HepG2 (cell line): ENCODE results near the gene RABGEF1. TPM values are rescaled to one million over a fixed set of nuclear protein-coding genes. Genes with fewer than 3 reads are reported as not detected.

Experiments used
- ATAC-seq: fragments of 200-7000 bp; cut with Tn5 transposase; 3 replicates; pipeline ENCODE4 v1.9.1; 2020; ENCODE audit warnings: mild to moderate bottlenecking, moderate library complexity
- BruUV-seq: library from RNA; stranded (reverse); fragments of 400-500 nt; replicated peaks from 2 replicates; lab custom pipeline; 2021; lab: Mats Ljungman, UMichigan
- CTCF ChIA-PET: fragments of 300-600 bp; formaldehyde crosslinking; extraction: SDS; loops from one replicate; lab custom pipeline; 2021; ENCODE audit warnings: low total read pairs, inconsistent platforms, low intra/inter-chr PET ratio; lab: Yijun Ruan, JAX
- POLR2A ChIA-PET: fragments of 350-600 bp; sonication (Branson Sonifier 250); formaldehyde crosslinking; loops from one replicate; lab custom pipeline; 2020; ENCODE audit warnings: antibody characterized with exemption, inconsistent platforms; lab: Yijun Ruan, JAX
- DNase-seq: peaks from one replicate; pipeline ENCODE4 v3.0.0-alpha.2; 2015; ENCODE audit warnings: low spot score
- FAIRE-seq: peaks from 3 replicates; lab custom pipeline; 2011; peaks lifted over from hg19 to GRCh38; lab: Jason Lieb, UNC
- H2AFZ ChIP-seq: one replicate; pipeline ENCODE4 v1.6.1; 2011; ENCODE audit warnings: low read length, inconsistent platforms
- H3K27ac ChIP-seq: fragments of 300-600 bp; 3 replicates; pipeline ENCODE4 v1.8.0; 2011; ENCODE audit warnings: mixed run types, mild to moderate bottlenecking, mixed read lengths, low read length, inconsistent platforms; ENCODE audit not compliant: insufficient read depth; ENCODE audit errors: extremely low read length
- H3K27me3 ChIP-seq, 2 experiments: fragments of 200-600 bp in 1 of 2; 2 replicates in 1 of 2; 3 replicates in 1 of 2; pipeline versions ENCODE4 v1.6.0 to v1.8.0; 2011; ENCODE audit warnings: low read length in 2 of 2, mild to moderate bottlenecking in 2 of 2, moderate library complexity in 2 of 2, inconsistent platforms in 1 of 2; ENCODE audit not compliant: insufficient read depth in 2 of 2, control insufficient read depth in 1 of 2
- H3K36me3 ChIP-seq, 2 experiments: fragments of 200-600 bp in 1 of 2; replicated peaks in 1 of 2; 2 replicates in 1 of 2; 3 replicates in 1 of 2; pipeline versions ENCODE4 v1.5.1 to v1.8.0; 2011; ENCODE audit warnings: low read length in 2 of 2, inconsistent platforms in 1 of 2; ENCODE audit not compliant: insufficient read depth in 2 of 2, control insufficient read depth in 1 of 2
- H3K4me1 ChIP-seq: 2 replicates; pipeline ENCODE4 v1.5.1; 2012; ENCODE audit warnings: low read length, inconsistent platforms; ENCODE audit not compliant: insufficient read depth
- H3K4me2 ChIP-seq: 2 replicates; pipeline ENCODE4 v1.6.0; 2011; ENCODE audit warnings: low read depth, low read length, inconsistent platforms
- H3K4me3 ChIP-seq, 3 experiments: fragments of 200-600 bp in 1 of 3; sonication (generic), shearing (Covaris generic) in 1 of 3; replicated peaks in 1 of 3; 2 replicates each; pipeline ENCODE4 v1.5.1; 2011 to 2016; ENCODE audit warnings: low read length in 3 of 3, inconsistent platforms in 2 of 3, low read depth in 2 of 3, mild to moderate bottlenecking in 2 of 3, control low read depth in 1 of 3, mixed read lengths in 1 of 3; ENCODE audit not compliant: insufficient read depth in 1 of 3
- H3K79me2 ChIP-seq: one replicate; pipeline ENCODE4 v1.6.1; 2011; ENCODE audit warnings: low read length, inconsistent platforms; ENCODE audit not compliant: insufficient read depth
- H3K9ac ChIP-seq: 2 replicates; pipeline ENCODE4 v1.6.0; 2011; ENCODE audit warnings: mild to moderate bottlenecking, low read depth, low read length, inconsistent platforms; ENCODE audit not compliant: insufficient read depth
- H3K9me3 ChIP-seq: 2 replicates; pipeline ENCODE4 v1.5.1; 2012; ENCODE audit warnings: mild to moderate bottlenecking, low read length
- H4K20me1 ChIP-seq: 2 replicates; pipeline ENCODE4 v1.6.0; 2011; ENCODE audit warnings: inconsistent platforms, mild to moderate bottlenecking, low read length, moderate library complexity; ENCODE audit not compliant: insufficient read depth
- ZBTB44 ChIP-seq: sonication (generic); formaldehyde crosslinking; IDR thresholded peaks from 2 replicates; pipeline ENCODE4 v1.4.0; 2020; ENCODE audit warnings: missing genetic modification reagents
- ZKSCAN5 ChIP-seq: sonication (generic); formaldehyde crosslinking; IDR thresholded peaks from 2 replicates; pipeline ENCODE4 v1.5.1; 2020; ENCODE audit warnings: mild to moderate bottlenecking, missing genetic modification reagents
- ZNF616 ChIP-seq: sonication (generic); formaldehyde crosslinking; IDR thresholded peaks from 2 replicates; pipeline ENCODE4 v1.5.0; 2020; ENCODE audit warnings: low read depth, mild to moderate bottlenecking, missing genetic modification reagents
- WGBS: methylation state at CpG from one replicate; pipeline ENCODE4 v1.1.6; 2017; ENCODE audit warnings: low lambda C conversion rate; 5-methylcytosine and 5-hydroxymethylcytosine counted together
- in situ Hi-C: cut with HindIII; loops from 2 replicates; pipeline ENCODE4 v1.10.0; 2017; ENCODE audit warnings: low pct_unique_long_range_greater_than_20kb; ENCODE audit not compliant: extremely low pct_ligation_motif_present
- intact Hi-C: fragments of 100-400 bp; cut with micrococcal nuclease; formaldehyde crosslinking; loops from one replicate; pipeline ENCODE4 v1.10.0; 2022; ENCODE audit not compliant: unreplicated experiment
- polyA plus RNA-seq, 8 experiments: library from polyadenylated mRNA; depleted of rRNA in 3 of 8; stranded (reverse) in 7 of 8; unstranded in 1 of 8; fragments of >200 nt; fragmentation: Illumina TruSeq in 4 of 8; extraction: Trizol in 4 of 8; gene quantifications; 2 replicates each; pipeline versions ENCODE4 v1.2.1 to v1.2.3, GENCODE V29; 2011 to 2016; ENCODE audit warnings: low read depth in 4 of 8, missing spikeins in 1 of 8, mixed read lengths in 1 of 8; ENCODE audit not compliant: insufficient read depth in 1 of 8
- total RNA-seq, 5 experiments: library from RNA; depleted of rRNA; stranded (reverse); fragments of >200 nt; fragmentation: Illumina TruSeq; extraction: Trizol; gene quantifications; 2 replicates each; pipeline ENCODE4 v1.2.3, GENCODE V29; 2016; ENCODE audit warnings: low read depth in 1 of 5
- TF ChIP-seq, protein P1 (sequence below): conservative IDR thresholded peaks from 2 replicates; pipeline ENCODE4 v1.6.1; 2018; ENCODE audit warnings: missing genetic modification reagents

RABGEF1 gene
- total and polyA plus RNA-seq, 2 of the 13 experiments (the other 11 are each of a cell fraction or from before 2014, with no cell fraction given) = 22.7 to 35.3 TPM

DNA sequence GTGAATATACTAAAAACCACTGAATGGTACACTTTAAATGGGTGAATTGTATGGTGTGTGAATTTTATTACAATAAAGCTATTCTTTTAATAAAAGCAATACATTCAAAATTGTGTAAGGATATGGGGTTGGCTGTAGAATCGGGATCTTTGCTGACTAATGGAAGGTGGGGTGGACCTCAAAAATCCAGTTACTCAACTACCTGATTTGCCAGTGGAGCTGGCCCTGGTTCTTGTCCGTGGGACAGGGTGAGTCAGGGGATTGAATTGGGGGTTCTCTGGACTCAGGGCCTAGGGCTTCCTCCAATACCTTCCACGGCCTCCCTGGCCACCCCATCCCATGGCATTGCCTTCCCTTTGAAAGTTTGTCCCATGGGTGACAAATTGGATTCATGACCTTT is 13.5 kb upstream of the RABGEF1 start (continued):
- no peak for TF ChIP-seq ZBTB44
- TF ChIP-seq, protein P1, sequence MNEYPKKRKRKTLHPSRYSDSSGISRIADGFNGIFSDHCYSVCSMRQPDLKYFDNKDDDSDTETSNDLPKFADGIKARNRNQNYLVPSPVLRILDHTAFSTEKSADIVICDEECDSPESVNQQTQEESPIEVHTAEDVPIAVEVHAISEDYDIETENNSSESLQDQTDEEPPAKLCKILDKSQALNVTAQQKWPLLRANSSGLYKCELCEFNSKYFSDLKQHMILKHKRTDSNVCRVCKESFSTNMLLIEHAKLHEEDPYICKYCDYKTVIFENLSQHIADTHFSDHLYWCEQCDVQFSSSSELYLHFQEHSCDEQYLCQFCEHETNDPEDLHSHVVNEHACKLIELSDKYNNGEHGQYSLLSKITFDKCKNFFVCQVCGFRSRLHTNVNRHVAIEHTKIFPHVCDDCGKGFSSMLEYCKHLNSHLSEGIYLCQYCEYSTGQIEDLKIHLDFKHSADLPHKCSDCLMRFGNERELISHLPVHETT = no peak

DNA sequence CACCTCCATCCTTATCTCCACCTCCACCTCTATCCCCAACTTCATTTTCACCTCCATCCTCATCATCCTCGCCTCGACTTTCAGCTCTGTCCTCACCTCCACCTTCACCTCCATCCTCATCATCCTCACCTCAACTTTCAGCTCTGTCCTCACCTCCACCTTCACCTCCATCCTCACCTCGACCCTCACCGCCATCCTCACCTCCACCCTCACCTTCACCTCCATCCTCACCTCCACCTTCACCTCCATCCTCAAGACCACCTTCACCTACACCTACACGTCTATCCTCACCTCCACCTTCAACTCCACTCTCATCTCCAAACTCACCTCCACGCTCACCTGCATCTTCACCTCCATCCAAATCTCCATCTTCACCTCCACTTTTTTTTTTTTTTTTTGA is 12.0 kb upstream of the RABGEF1 start:
- POLR2A ChIA-PET = no interaction called here
- Histone ChIP-seq H3K27ac (no peak overlapping the region), H3K36me3 (peaks cover 0 to 9% of the 10 kb centered on the region in 2 experiments; a peak in 2 of 5 replicates), H3K4me1 (no peaks in the 10 kb centered on the region), H2AFZ (no peak overlapping the region), H3K4me2 (no peak overlapping the region), H4K20me1 (no peaks in the 10 kb centered on the region), H3K9me3 (peaks cover 14% of the 10 kb centered on the region), H3K4me3 (no peak overlapping the region), H3K79me2 (no peaks in the 10 kb centered on the region), H3K9ac (no peak overlapping the region), H3K27me3 (no peaks in the 10 kb centered on the region)
- no peak for FAIRE-seq
- no peak for ATAC-seq
- CTCF ChIA-PET = no interaction called here
- no peak for DNase-seq
- in situ Hi-C loops (no loop called here), intact Hi-C loops (no loop called here)
- BruUV-seq = no TSS peak
- no peak for TF ChIP-seq ZNF616
- peak; percentile 97 for TF ChIP-seq ZKSCAN5 (CRISPR knock-in tag)
- 81% methylated on average over 6 of the region's 6 CpGs for WGBS
